ENCODE measurements around the gene LMAN1. TPM values are rescaled to one million over a fixed set of nuclear protein-coding genes. Genes with fewer than 3 reads are reported as not detected.

LMAN1 gene
- total RNA-seq, 1 experiment from 2014 or later = 77.3 TPM

DNA sequence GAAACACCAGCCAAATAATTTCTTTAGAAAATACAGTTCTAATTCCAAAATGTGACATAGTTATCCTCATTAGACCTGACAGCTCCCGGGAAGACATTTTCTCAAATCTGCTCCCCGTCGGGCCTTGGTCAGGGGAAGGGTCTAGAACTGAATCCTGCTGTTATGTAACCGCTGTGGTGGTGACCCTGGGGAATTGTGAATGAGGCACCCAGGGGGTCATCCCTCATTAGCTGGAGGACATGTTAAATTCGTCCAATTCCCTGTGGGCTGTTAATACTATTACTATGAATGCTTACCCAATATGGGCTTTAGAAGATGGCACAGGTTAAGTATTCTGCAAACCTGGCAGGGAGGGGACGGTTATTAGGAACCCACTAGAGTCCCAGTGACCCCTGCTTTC, 52.4 kb downstream of the LMAN1 start:
- no peak for TF ChIP-seq NFE2L1 (CRISPR knock-in tag; IDR thresholded peaks at IDR 0.05)
- TF ChIP-seq ZNF263 (CRISPR knock-in tag; IDR thresholded peaks at IDR 0.05; ENCODE audit: low read depth) = no peak
- TF ChIP-seq ZNF232 (CRISPR knock-in tag; IDR thresholded peaks at IDR 0.05) = no peak
- TF ChIP-seq RORB (CRISPR knock-in tag; IDR thresholded peaks at IDR 0.05) = no peak
- ChIA-PET CTCF (interaction anchor here (1.4 kb wide), 1 partner anchor 96 kb away, joined by 5 read pairs; no protein-coding TSS in a partner anchor), POLR2A (no interaction called here)
- H3K27me3 Mint-ChIP-seq (ENCODE audit: low read depth) = peaks cover 60% of the 10 kb centered on the region
- ATAC-seq = no peak
- no peak overlapping the region for H3K27ac Mint-ChIP-seq
- H3K9me3 Mint-ChIP-seq = no peaks in the 10 kb centered on the region
- no peak overlapping the region for H3K4me3 Mint-ChIP-seq
- DNase-seq (ENCODE audit: low spot score) = no peak
- no peaks in the 10 kb centered on the region for H3K36me3 Mint-ChIP-seq
- H3K4me1 Mint-ChIP-seq = no peaks in the 10 kb centered on the region

- ATAC-seq (no peak), DNase-seq (ENCODE audit: low spot score) (no peak)
- no peaks in the 10 kb centered on the region for H3K4me1 Mint-ChIP-seq
- peaks cover 49% of the 10 kb centered on the region for H3K27me3 Mint-ChIP-seq (ENCODE audit: low read depth)
- POLR2A ChIA-PET = no interaction called here
- no peak overlapping the region for H3K27ac Mint-ChIP-seq
- H3K4me3 Mint-ChIP-seq = no peak overlapping the region
- no peaks in the 10 kb centered on the region for H3K36me3 Mint-ChIP-seq
- CTCF ChIA-PET = interaction anchor here (1.4 kb wide), 1 partner anchor 97 kb away, joined by 5 read pairs; no protein-coding TSS in a partner anchor
- no peaks in the 10 kb centered on the region for H3K9me3 Mint-ChIP-seq
- TF ChIP-seq SMAD3 (CRISPR knock-in tag; IDR thresholded peaks at IDR 0.05; ENCODE audit: borderline replicate concordance) = no peak
- TF ChIP-seq E2F5 (CRISPR knock-in tag; IDR thresholded peaks at IDR 0.05) = no peak
- TF ChIP-seq MYBL2 (CRISPR knock-in tag; IDR thresholded peaks at IDR 0.05) = no peak
- no peak for TF ChIP-seq HMGXB4 (CRISPR knock-in tag; IDR thresholded peaks at IDR 0.05)
- TF ChIP-seq, protein P1, sequence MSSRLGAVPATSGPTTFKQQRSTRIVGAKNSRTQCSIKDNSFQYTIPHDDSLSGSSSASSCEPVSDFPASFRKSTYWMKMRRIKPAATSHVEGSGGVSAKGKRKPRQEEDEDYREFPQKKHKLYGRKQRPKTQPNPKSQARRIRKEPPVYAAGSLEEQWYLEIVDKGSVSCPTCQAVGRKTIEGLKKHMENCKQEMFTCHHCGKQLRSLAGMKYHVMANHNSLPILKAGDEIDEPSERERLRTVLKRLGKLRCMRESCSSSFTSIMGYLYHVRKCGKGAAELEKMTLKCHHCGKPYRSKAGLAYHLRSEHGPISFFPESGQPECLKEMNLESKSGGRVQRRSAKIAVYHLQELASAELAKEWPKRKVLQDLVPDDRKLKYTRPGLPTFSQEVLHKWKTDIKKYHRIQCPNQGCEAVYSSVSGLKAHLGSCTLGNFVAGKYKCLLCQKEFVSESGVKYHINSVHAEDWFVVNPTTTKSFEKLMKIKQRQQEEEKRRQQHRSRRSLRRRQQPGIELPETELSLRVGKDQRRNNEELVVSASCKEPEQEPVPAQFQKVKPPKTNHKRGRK (CRISPR knock-in tag; IDR thresholded peaks at IDR 0.05; ENCODE audit: borderline replicate concordance) = no peak
- no peak for TF ChIP-seq ATF6 (CRISPR knock-in tag; IDR thresholded peaks at IDR 0.05)
- TF ChIP-seq ARID4B (CRISPR knock-in tag; IDR thresholded peaks at IDR 0.05; ENCODE audit: borderline replicate concordance) = no peak
- no peak for TF ChIP-seq FOXP1 (CRISPR knock-in tag; IDR thresholded peaks at IDR 0.05; ENCODE audit: borderline replicate concordance)
- TF ChIP-seq, protein P2, sequence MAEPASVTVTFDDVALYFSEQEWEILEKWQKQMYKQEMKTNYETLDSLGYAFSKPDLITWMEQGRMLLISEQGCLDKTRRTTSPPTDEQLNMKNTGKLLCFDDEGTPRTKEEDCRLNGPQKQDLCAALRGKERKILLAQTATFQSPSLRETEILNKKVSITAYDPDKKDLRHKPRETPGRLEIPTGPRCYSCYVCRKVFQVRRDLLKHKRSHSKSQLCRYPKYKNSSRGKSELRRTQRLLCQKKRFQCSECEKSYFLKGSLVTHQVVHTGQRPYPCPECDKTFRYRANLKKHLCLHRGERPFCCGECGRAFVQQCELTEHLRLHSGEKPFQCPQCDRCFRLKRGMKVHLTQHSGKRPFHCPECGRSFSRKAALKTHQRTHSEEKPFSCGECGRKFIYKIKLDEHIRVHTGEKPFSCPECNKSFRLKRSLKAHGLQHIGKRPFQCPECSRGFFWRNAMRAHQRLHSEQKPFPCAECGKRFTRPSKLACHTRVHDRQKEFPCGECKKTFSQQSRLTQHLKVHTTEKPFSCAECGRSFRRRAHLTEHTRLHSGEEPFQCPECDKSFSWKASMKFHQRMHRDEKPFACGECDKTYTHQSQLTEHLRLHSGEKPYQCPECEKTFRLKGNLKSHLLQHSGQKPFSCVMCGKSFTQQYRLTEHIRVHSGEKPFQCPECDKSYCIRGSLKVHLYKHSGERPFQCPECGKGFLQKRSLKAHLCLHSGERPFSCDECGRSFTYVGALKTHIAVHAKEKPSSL (CRISPR knock-in tag; conservative IDR thresholded peaks at IDR 0.05) = no peak
- TF ChIP-seq, protein P3, sequence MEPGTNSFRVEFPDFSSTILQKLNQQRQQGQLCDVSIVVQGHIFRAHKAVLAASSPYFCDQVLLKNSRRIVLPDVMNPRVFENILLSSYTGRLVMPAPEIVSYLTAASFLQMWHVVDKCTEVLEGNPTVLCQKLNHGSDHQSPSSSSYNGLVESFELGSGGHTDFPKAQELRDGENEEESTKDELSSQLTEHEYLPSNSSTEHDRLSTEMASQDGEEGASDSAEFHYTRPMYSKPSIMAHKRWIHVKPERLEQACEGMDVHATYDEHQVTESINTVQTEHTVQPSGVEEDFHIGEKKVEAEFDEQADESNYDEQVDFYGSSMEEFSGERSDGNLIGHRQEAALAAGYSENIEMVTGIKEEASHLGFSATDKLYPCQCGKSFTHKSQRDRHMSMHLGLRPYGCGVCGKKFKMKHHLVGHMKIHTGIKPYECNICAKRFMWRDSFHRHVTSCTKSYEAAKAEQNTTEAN (CRISPR knock-in tag; IDR thresholded peaks at IDR 0.05) = no peak
- TF ChIP-seq, protein P4, sequence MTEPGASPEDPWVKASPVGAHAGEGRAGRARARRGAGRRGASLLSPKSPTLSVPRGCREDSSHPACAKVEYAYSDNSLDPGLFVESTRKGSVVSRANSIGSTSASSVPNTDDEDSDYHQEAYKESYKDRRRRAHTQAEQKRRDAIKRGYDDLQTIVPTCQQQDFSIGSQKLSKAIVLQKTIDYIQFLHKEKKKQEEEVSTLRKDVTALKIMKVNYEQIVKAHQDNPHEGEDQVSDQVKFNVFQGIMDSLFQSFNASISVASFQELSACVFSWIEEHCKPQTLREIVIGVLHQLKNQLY (CRISPR knock-in tag; IDR thresholded peaks at IDR 0.05) = no peak
- no peak for TF ChIP-seq IRF2 (CRISPR knock-in tag; IDR thresholded peaks at IDR 0.05; ENCODE audit: borderline replicate concordance, low read depth)
- no peak for TF ChIP-seq EMX1 (CRISPR knock-in tag; IDR thresholded peaks at IDR 0.05)
- TF ChIP-seq ZNF416 (CRISPR knock-in tag; IDR thresholded peaks at IDR 0.05) = no peak
- no peak for TF ChIP-seq ETV6 (CRISPR knock-in tag; IDR thresholded peaks at IDR 0.05)
- TF ChIP-seq FOXJ3 (CRISPR knock-in tag; IDR thresholded peaks at IDR 0.05; ENCODE audit: borderline replicate concordance) = no peak
- TF ChIP-seq CREB1 (CRISPR knock-in tag; IDR thresholded peaks at IDR 0.05) = no peak
Observed at GRCh38 chr18:59305295-59305694, 53.8 kb downstream of the LMAN1 start.

Data from WTC11 (cell line).